HG03469 (cell line): ENCODE measurements around the gene LOX.

ENCODE experiments used
- ATAC-seq: cut with Tn5 transposase; IDR thresholded peaks from one replicate; pipeline ENCODE4 v1.9.1; 2021; ENCODE audit warnings: mild to moderate bottlenecking, moderate library complexity, moderate number of reproducible peaks; ENCODE audit not compliant: unreplicated experiment

The LOX gene

DNA sequence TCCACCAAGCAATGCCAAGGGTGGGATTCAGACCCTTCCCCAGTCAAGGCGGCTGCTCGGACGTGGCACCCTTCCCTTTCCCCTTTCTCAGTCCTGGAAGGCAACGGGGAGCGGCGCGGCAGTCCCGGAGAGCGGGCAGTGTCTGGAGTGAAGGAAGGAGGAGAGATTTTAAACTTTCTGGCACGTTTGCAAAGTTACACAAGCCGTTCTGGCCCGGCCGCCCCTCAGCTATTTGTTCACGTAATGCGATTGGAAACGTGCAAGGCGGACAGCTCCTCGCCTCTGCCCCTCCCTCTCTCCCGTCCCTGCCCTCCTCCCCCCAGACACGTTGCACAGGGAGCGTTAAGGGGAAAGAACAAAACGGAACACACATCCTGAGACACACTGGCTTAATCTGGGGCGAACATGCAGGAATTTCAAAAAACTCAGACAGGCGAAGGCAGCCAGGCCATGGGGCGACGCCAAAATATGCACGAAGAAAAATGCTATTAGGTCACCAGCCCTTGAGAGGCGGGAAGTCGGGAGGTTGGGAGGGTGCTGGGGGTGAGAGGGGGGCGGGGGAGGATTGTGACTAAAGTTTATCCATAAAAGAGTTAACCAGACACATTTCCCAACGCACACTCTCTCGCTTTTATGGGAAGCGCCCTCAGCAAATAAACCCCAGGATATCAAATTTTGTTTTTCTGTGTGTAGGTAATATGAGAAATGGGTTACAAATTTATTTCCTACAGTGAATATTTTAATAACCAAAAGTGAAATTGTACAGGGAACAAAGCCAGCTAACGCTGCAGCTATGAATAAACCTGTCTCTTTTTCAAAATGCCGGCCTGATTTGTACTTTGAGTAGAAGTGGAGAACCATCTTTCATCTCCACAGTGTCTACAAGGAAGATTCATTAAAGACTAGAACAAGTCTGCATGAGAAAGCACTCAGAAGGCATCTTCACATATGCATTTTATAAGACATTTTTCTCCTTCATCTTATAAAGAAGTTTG is at the start of gene LOX:
Gene LOX, minus strand, starts transcription at position 144 of the 995 bp plus-strand sequence. CDS start 274 bp downstream, outside the sequence.
- ATAC-seq, result no peak

GRCh38 chr5:122126756-122127321 is 48.8 kb upstream of the LOX start:
- ATAC-seq, result no peak

- ATAC-seq, result no peak
These were observed 48.2 kb upstream of the LOX start for GRCh38 chr5:122126177-122126755.

DNA sequence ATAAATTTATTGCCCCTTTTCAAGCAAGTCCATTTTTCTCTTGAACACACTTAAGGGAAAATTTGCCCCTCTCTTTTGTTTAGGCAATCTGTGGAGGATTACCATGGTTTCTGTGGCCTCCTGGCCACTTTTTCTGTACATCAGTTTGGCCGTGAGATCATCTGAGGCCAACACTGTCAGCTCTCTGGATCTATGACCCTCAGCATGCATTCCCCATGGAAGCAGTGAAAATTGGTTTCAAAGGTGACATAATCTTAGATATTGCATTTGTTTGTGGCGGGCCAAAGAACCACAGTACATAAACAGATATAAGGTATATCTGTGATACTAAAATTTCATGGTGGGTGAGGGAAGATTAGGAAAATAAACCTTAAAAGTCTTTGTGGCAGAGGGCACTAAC is 46.7 kb upstream of the LOX start:
- no peak for ATAC-seq

DNA sequence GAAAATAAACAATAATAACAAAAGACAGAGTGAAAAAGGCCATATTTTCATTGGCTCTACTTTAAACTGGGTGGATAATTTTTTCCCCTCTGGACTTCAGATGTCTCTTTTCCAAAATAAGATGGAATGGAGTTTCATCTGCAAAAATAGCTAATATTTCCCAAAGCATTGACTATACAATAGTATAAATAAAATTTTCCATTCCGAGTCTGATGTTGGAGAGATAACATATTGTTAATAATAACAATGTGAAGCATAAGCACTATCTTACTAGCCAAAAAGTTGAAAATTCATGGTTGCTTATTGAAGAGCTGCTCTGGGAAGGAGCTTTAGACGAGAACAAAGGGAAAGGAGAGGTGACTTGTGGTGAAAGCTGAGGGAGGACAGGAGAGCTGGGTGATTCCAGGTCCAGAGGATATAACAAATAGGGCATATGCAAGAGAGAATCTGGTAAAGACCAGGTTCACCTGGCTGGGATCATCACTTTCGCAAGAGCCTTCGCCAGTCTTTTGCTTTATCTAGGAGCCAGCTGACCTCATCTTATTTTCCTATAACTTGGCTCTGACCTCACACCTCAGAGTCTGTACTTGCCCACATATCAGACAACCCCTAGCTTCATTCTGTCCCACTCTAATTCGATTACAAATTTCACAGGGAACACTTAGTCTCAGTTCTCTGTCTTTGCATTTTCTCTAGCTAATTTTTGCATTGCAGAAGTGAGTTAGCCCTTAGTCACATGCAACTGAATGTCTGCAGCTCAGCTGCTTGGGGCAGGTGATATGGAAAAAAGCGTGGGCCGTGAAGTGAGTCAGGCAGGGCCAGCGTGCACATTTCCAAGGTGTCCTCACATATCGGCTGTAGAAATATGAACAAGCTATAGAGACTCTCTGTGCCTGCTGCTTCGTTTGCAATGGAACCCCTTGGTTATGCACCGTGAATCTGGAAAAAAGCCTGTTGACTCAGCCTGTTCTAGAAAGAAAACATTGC is 43.7 kb upstream of the LOX start:
- ATAC-seq, result no peak

DNA sequence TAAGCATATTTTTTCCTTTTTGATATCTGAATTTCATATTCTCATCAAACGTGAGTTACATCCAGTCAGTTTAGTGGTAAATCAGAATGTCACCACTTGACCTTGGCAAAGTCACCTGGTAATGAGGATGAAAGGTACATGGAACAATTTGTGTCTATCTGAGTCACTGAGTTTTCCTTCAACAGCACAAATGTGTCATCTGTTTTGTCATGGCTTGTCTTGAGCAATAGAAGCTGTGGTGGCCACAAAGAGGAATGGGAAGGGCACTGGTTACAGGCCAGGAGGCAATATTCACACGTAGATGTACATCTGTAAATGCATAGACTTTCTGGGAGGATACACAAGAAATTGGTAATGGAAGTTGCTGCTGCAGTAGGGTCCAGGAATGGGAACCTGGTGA is 42.9 kb upstream of the LOX start:
- no peak for ATAC-seq

DNA sequence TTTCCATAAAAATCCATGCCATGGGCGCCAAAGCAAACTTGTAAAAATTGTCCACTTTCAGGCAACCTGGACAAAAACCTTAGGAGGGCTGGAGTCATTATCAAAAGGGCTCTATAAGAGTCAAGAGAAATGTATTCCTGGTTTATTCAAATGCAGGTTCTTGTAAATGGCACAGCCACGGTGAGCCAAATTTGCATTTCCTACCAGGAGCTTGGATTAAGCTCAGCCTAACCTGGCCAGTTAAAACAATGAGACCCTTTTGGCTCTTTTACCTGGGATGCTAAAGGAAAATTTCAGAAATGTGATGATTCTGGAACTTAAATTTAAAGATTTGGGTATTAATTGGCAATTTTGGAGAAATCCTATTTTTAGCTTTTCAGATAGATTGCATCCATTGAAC is 42.4 kb upstream of the LOX start:
- no peak for ATAC-seq

- ATAC-seq, result no peak
These were observed 41.1 kb upstream of the LOX start for GRCh38 chr5:122119205-122119604.

DNA sequence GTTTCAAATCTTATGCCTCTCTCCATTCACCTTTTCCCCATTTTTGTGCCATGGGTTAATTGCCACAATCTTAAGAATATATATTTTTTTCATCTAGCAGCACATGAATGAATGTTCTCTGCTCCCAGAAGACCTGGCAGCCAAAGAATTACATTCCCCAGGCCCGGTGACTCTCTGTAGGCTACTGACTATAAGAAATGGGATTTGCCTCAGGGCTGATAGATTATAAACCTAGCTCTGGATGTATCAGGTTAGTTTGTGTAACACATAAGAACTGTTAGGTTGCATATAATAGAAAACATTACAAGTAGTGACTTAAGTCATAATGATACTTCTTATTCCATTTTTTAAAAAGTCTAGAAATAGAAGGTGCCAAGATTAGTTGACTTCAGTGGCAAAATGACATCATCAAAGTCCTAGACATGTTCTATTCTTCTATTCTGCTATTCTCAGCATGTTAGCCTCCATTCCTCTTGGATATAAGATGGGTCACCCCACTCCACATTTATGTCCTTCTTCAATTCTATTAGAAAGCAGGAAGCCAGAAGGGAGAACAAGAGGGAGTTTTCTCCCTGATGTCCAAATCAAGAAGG is 40.4 kb upstream of the LOX start:
- no peak for ATAC-seq

GRCh38 chr5:122114501-122114900 is 36.4 kb upstream of the LOX start:
- ATAC-seq, result no peak

- ATAC-seq, result no peak
These were observed 34.9 kb upstream of the LOX start for GRCh38 chr5:122112733-122113558.

GRCh38 chr5:122112063-122112462 is 34.0 kb upstream of the LOX start:
- ATAC-seq, result no peak

- ATAC-seq, result no peak
These were observed 33.4 kb upstream of the LOX start for GRCh38 chr5:122111460-122111859.

- ATAC-seq, result no peak
These were observed 32.9 kb upstream of the LOX start for GRCh38 chr5:122110987-122111386.

GRCh38 chr5:122107016-122107415 is 29.0 kb upstream of the LOX start:
- ATAC-seq, result no peak

- no peak for ATAC-seq
These were observed 27.9 kb upstream of the LOX start for GRCh38 chr5:122105909-122106308.

DNA sequence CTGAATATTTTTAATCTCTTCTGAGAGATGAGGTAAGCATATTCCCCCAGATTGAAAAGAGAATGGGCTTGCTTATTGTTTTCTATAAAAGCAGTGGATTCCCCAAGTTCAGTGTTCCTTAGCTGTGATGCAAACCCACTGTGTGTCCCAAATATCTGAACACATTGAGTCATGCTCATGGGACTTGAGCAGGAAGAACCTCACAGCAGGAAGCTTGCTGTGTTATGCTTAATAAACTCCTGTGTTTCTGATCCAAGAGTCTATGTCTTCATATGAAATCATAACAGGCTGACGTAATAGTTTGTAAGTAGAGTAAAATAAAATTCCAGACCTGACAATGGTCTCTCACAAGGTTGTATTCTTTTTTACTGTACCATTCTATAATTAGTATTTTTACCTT is 24.8 kb upstream of the LOX start:
- no peak for ATAC-seq

- peak; percentile 66 for ATAC-seq
These were observed 23.7 kb upstream of the LOX start for GRCh38 chr5:122101636-122102285.
